GM12878 (cell line): ENCODE measurements around the gene ADGRD1. TPM values are rescaled to one million over a fixed set of nuclear protein-coding genes. Genes with fewer than 3 reads are reported as not detected.

Experiments used
- ATAC-seq: fragments of 200-7000 bp; cut with Tn5 transposase; 3 replicates; pipeline ENCODE4 v1.9.1; 2020; ENCODE audit warnings: mild to moderate bottlenecking, moderate library complexity
- BruUV-seq: library from RNA; stranded (reverse); fragments of 400-500 nt; replicated peaks from 2 replicates; lab custom pipeline; 2021; lab: Mats Ljungman, UMichigan
- CTCF ChIA-PET: fragments of 300-600 bp; sonication (Branson Sonifier 250); formaldehyde crosslinking; extraction: SDS; loops from one replicate; lab custom pipeline; 2021; ENCODE audit warnings: inconsistent platforms; lab: Yijun Ruan, JAX
- POLR2A ChIA-PET: fragments of 350-600 bp; formaldehyde crosslinking; extraction: SDS; loops from one replicate; lab custom pipeline; 2021; ENCODE audit warnings: inconsistent platforms; lab: Charles Lee
- RAD21 ChIA-PET: fragments of 300-600 bp; sonication (Branson Sonifier 250); formaldehyde crosslinking; loops from one replicate; lab custom pipeline; 2023; ENCODE audit warnings: antibody characterized with exemption; ENCODE audit not compliant: unreplicated experiment; lab: Charles Lee
- SMC1A ChIA-PET: fragments of 300-600 bp; sonication (Branson Sonifier 250); formaldehyde crosslinking; loops from one replicate; lab custom pipeline; 2023; ENCODE audit not compliant: unreplicated experiment, uncharacterized antibody; lab: Charles Lee
- DNase-seq: peaks from one replicate; pipeline ENCODE4 v3.0.0-alpha.2; 2011; ENCODE audit warnings: low read depth, low spot score
- FAIRE-seq: peaks from 3 replicates; lab custom pipeline; 2011; peaks lifted over from hg19 to GRCh38; lab: Jason Lieb, UNC
- H2AFZ ChIP-seq: 2 replicates; pipeline ENCODE4 v1.6.0; 2011; ENCODE audit warnings: low read depth, low read length, control low read depth; ENCODE audit not compliant: control insufficient read depth
- H3K27ac ChIP-seq: 2 replicates; pipeline ENCODE4 v1.5.1; 2011; ENCODE audit warnings: control low read depth; ENCODE audit not compliant: control insufficient read depth, insufficient read depth
- H3K27me3 ChIP-seq, 2 experiments: replicated peaks in 1 of 2; 2 replicates each; pipeline versions ENCODE4 v1.6.0 to v1.6.1; 2011; ENCODE audit warnings: low read length in 1 of 2; ENCODE audit not compliant: control insufficient read depth in 2 of 2, insufficient read depth in 2 of 2
- H3K36me3 ChIP-seq, 2 experiments: 2 replicates each; pipeline ENCODE4 v1.5.1; 2011; ENCODE audit warnings: low read length in 1 of 2; ENCODE audit not compliant: control insufficient read depth in 2 of 2, insufficient read depth in 2 of 2
- H3K4me1 ChIP-seq: 2 replicates; pipeline ENCODE4 v1.6.1; 2011; ENCODE audit warnings: mild to moderate bottlenecking, low read length, moderate library complexity, mixed read lengths; ENCODE audit not compliant: control insufficient read depth, insufficient read depth
- H3K4me2 ChIP-seq: 2 replicates; pipeline ENCODE4 v1.6.0; 2011; ENCODE audit warnings: control low read depth; ENCODE audit not compliant: control insufficient read depth, insufficient read depth
- H3K4me3 ChIP-seq: fragments of 200-600 bp; sonication (generic); 2 replicates; pipeline ENCODE4 v1.5.1; 2016
- H3K79me2 ChIP-seq: 2 replicates; pipeline ENCODE4 v1.6.0; 2011; ENCODE audit warnings: low read length; ENCODE audit not compliant: control insufficient read depth, insufficient read depth
- H3K9ac ChIP-seq: 2 replicates; pipeline ENCODE4 v1.8.0; 2011; ENCODE audit warnings: low read length, control low read depth, mixed read lengths; ENCODE audit not compliant: control insufficient read depth, insufficient read depth
- H3K9me3 ChIP-seq: replicated peaks from 3 replicates; pipeline ENCODE4 v1.5.1; 2011; ENCODE audit warnings: mild to moderate bottlenecking, low read length; ENCODE audit not compliant: control insufficient read depth, insufficient read depth
- H4K20me1 ChIP-seq: 2 replicates; pipeline ENCODE4 v1.6.0; 2011; ENCODE audit not compliant: control insufficient read depth, insufficient read depth
- WGBS: methylation state at CpG from one replicate; pipeline ENCODE4 v1.1.6; 2016; ENCODE audit warnings: low lambda C conversion rate; ENCODE audit not compliant: insufficient replicate concordance, insufficient coverage; ENCODE audit errors: missing lambda C conversion rate; 5-methylcytosine and 5-hydroxymethylcytosine counted together
- in situ Hi-C: fragments of 300-500 bp; cut with MboI; formaldehyde crosslinking; loops from 9 replicates; pipeline ENCODE4 v1.14.3; 2018; ENCODE audit warnings: mixed read lengths
- intact Hi-C: fragments of 100-400 bp; cut with micrococcal nuclease; formaldehyde crosslinking; loops from one replicate; pipeline ENCODE4 v1.14.2; 2022; ENCODE audit not compliant: unreplicated experiment
- polyA plus RNA-seq, 11 experiments: library from polyadenylated mRNA; depleted of rRNA in 4 of 11; unstranded in 6 of 11; stranded (reverse) in 5 of 11; fragments of >200 nt; fragmentation: Nextera tagmentation in 4 of 11; fragmentation: Illumina TruSeq in 1 of 11; extraction: Ambion mirVana in 4 of 11; extraction: Trizol in 1 of 11; gene quantifications; 1 replicate in 1 of 11; 2 replicates in 10 of 11; pipeline versions ENCODE4 v1.2.1 to v1.2.3, GENCODE V29; 2011 to 2016; ENCODE audit warnings: inconsistent platforms in 2 of 11, missing spikeins in 2 of 11, low read depth in 1 of 11
- total RNA-seq, 4 experiments: library from RNA; depleted of rRNA in 3 of 4; stranded (reverse); fragments of >200 nt in 3 of 4; fragmentation: Illumina TruSeq in 1 of 4; extraction: Trizol in 1 of 4; gene quantifications; 2 replicates each; pipeline versions ENCODE4 v1.2.1 to v1.2.3, GENCODE V29; 2013 to 2021
- TF ChIP-seq, protein P1 (sequence below): IDR thresholded peaks from 2 replicates; pipeline ENCODE4 v1.6.1; 2012; ENCODE audit warnings: low read depth, low read length, improper control_type of control experiment
- TF ChIP-seq, protein P2 (sequence below): IDR thresholded peaks from 2 replicates; pipeline ENCODE4 v1.6.1; 2012; ENCODE audit warnings: low read depth, low read length, improper control_type of control experiment
- TF ChIP-seq, protein P3 (sequence below): fragments of 450-650 bp; formaldehyde crosslinking; IDR thresholded peaks from 2 replicates; pipeline ENCODE4 v1.4.0; 2022; ENCODE audit warnings: mild to moderate bottlenecking, moderate library complexity

ADGRD1 gene
- total and polyA plus RNA-seq, 10 of the 15 experiments (the other 5 are each of a cell fraction or from before 2014, with no cell fraction given) = 0.15 to 12.7 (median 1.2) TPM

DNA sequence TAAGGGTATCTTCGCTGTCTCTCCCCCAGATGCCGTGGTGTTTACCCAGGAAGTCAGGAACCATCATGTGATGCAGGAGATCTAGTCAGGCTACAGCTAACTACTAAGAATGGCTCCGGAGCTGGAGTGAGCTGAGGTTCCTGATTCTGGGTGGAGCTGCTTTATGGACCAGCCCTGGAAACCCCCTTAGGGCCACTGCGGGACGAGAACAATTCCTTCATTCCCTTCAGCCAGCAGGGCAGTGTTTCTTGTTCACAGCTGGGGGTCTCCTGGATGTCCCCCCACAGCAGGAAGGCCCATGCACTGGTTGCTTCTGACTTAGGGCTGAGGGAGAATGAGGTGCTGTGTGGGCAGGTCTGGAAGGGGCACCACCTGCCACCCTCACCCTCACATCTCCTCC, 199.3 kb downstream of the ADGRD1 start:
- 73% methylated on average over 5 of the region's 5 CpGs for WGBS
- ATAC-seq (no peak), DNase-seq (no peak), FAIRE-seq (no peak)
- Histone ChIP-seq H3K27ac (no peak overlapping the region), H2AFZ (no peak overlapping the region), H3K9me3 (no peaks in the 10 kb centered on the region), H3K79me2 (no peaks in the 10 kb centered on the region), H3K9ac (no peak overlapping the region), H3K36me3 (no peaks in the 10 kb centered on the region), H3K27me3 (no peaks in the 10 kb centered on the region; a peak in 1 of 4 replicates), H3K4me2 (no peak overlapping the region), H4K20me1 (no peaks in the 10 kb centered on the region), H3K4me1 (no peaks in the 10 kb centered on the region), H3K4me3 (no peak overlapping the region)
- intact Hi-C loops (no loop called here), in situ Hi-C loops (no loop called here)
- POLR2A ChIA-PET = no interaction called here
- SMC1A ChIA-PET = interaction anchor here (0.7 kb wide), 1 partner anchor 409 kb away, joined by 3 read pairs; no protein-coding TSS in a partner anchor
- CTCF ChIA-PET = no interaction called here
- RAD21 ChIA-PET = no interaction called here
- TF ChIP-seq, protein P1, sequence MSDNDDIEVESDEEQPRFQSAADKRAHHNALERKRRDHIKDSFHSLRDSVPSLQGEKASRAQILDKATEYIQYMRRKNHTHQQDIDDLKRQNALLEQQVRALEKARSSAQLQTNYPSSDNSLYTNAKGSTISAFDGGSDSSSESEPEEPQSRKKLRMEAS = no peak
- TF ChIP-seq, protein P2, sequence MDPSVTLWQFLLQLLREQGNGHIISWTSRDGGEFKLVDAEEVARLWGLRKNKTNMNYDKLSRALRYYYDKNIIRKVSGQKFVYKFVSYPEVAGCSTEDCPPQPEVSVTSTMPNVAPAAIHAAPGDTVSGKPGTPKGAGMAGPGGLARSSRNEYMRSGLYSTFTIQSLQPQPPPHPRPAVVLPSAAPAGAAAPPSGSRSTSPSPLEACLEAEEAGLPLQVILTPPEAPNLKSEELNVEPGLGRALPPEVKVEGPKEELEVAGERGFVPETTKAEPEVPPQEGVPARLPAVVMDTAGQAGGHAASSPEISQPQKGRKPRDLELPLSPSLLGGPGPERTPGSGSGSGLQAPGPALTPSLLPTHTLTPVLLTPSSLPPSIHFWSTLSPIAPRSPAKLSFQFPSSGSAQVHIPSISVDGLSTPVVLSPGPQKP = no peak
- TF ChIP-seq, protein P3, sequence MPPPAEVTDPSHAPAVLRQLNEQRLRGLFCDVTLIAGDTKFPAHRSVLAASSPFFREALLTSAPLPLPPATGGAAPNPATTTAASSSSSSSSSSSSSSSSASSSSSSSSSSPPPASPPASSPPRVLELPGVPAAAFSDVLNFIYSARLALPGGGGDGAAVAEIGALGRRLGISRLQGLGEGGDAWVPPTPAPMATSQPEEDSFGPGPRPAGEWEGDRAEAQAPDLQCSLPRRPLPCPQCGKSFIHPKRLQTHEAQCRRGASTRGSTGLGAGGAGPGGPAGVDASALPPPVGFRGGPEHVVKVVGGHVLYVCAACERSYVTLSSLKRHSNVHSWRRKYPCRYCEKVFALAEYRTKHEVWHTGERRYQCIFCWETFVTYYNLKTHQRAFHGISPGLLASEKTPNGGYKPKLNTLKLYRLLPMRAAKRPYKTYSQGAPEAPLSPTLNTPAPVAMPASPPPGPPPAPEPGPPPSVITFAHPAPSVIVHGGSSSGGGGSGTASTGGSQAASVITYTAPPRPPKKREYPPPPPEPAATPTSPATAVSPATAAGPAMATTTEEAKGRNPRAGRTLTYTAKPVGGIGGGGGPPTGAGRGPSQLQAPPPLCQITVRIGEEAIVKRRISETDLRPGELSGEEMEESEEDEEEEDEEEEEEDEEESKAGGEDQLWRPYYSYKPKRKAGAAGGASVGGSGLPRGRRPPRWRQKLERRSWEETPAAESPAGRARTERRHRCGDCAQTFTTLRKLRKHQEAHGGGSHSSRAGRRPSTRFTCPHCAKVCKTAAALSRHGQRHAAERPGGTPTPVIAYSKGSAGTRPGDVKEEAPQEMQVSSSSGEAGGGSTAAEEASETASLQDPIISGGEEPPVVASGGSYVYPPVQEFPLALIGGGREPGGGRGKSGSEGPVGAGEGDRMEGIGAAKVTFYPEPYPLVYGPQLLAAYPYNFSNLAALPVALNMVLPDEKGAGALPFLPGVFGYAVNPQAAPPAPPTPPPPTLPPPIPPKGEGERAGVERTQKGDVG (CRISPR knock-in tag) = no peak
- no TSS peak for BruUV-seq
